HFFc6 (cell line): ENCODE data around the gene FUT7. TPM values are rescaled to one million over a fixed set of nuclear protein-coding genes. Genes with fewer than 3 reads are reported as not detected.

ENCODE experiments used
- DNase-seq: peaks from one replicate; pipeline ENCODE4 v3.0.0-alpha.2; 2018
- H3K27ac Mint-ChIP-seq: 2 replicates; pipeline ENCODE4 v1.8.0; 2020; ENCODE audit warnings: mild to moderate bottlenecking, mixed read lengths
- H3K27me3 Mint-ChIP-seq: 2 replicates; pipeline ENCODE4 v1.8.0; 2021; ENCODE audit warnings: mild to moderate bottlenecking, moderate library complexity, mixed read lengths; ENCODE audit not compliant: insufficient read depth
- H3K36me3 Mint-ChIP-seq: 2 replicates; pipeline ENCODE4 v1.8.0; 2021; ENCODE audit warnings: low read depth, mixed read lengths
- H3K4me1 Mint-ChIP-seq: 2 replicates; pipeline ENCODE4 v1.8.0; 2020; ENCODE audit warnings: low read depth, mixed read lengths
- H3K4me3 Mint-ChIP-seq: 2 replicates; pipeline ENCODE4 v1.8.0; 2020; ENCODE audit warnings: mild to moderate bottlenecking, moderate library complexity, mixed read lengths
- H3K9me3 Mint-ChIP-seq: 2 replicates; pipeline ENCODE4 v1.8.0; 2020; ENCODE audit warnings: mild to moderate bottlenecking, mixed read lengths
- CTCF ChIP-seq: fragments of 200-600 bp; sonication (generic); IDR thresholded peaks from 2 replicates; pipeline ENCODE4 v1.5.0; 2021; ENCODE audit warnings: antibody characterized with exemption, mild to moderate bottlenecking
- total RNA-seq, 6 experiments: library from RNA; stranded (reverse); fragmentation: NEBNext Ultra II Directional; extraction: Animal tissue kit (Norgen Biotek cat#: 25700); gene quantifications; 2 replicates in 1 of 6; 3 replicates in 5 of 6; pipeline ENCODE4 v1.2.3, GENCODE V29; 2021

The FUT7 gene
- total RNA-seq, 6 experiments from 2014 or later, result not detected

- no peak for DNase-seq
- H3K27me3 Mint-ChIP-seq, result peaks cover 4% of the 10 kb centered on the region
- peaks cover 4% of the 10 kb centered on the region; the same call in 1 of the 2 replicates for H3K9me3 Mint-ChIP-seq
- H3K27ac Mint-ChIP-seq, result no peak overlapping the region
- H3K4me3 Mint-ChIP-seq, result no peak overlapping the region
- peaks cover 28% of the 10 kb centered on the region for H3K4me1 Mint-ChIP-seq
- TF ChIP-seq CTCF, result no peak
- H3K36me3 Mint-ChIP-seq, result peaks cover 5% of the 10 kb centered on the region; the same call in 1 of the 2 replicates
Observed at GRCh38 chr9:136995362-136995761, 36.5 kb downstream of the FUT7 start.

GRCh38 chr9:136994888-136995230 is 37.0 kb downstream of the FUT7 start:
- Mint-ChIP-seq H3K27ac (no peak overlapping the region), H3K36me3 (peaks cover 5% of the 10 kb centered on the region; the same call in 1 of the 2 replicates), H3K4me3 (no peak overlapping the region), H3K4me1 (peaks cover 23% of the 10 kb centered on the region), H3K9me3 (peaks cover 4% of the 10 kb centered on the region; the same call in 1 of the 2 replicates), H3K27me3 (peaks cover 8% of the 10 kb centered on the region)
- no peak for DNase-seq
- no peak for TF ChIP-seq CTCF

GRCh38 chr9:136994180-136994887 is 37.6 kb downstream of the FUT7 start:
- Mint-ChIP-seq H3K4me3 (no peak overlapping the region; the same call in 1 of the 2 replicates), H3K27ac (no peak overlapping the region), H3K36me3 (peaks cover 5% of the 10 kb centered on the region; the same call in 1 of the 2 replicates), H3K4me1 (peaks cover 22% of the 10 kb centered on the region), H3K9me3 (peaks cover 4% of the 10 kb centered on the region; the same call in 1 of the 2 replicates), H3K27me3 (peaks cover 8% of the 10 kb centered on the region)
- TF ChIP-seq CTCF, result no peak
- no peak for DNase-seq

GRCh38 chr9:136992819-136993369 is 39.0 kb downstream of the FUT7 start:
- DNase-seq, result no peak
- peaks cover 5% of the 10 kb centered on the region; the same call in 1 of the 2 replicates for H3K36me3 Mint-ChIP-seq
- peak overlapping the region; percentile 57; the same call in 1 of the 2 replicates for H3K27ac Mint-ChIP-seq
- TF ChIP-seq CTCF, result no peak
- peaks cover 15% of the 10 kb centered on the region for H3K4me1 Mint-ChIP-seq
- H3K9me3 Mint-ChIP-seq, result peaks cover 4% of the 10 kb centered on the region; the same call in 1 of the 2 replicates
- H3K27me3 Mint-ChIP-seq, result peaks cover 18% of the 10 kb centered on the region
- peak overlapping the region; percentile 85 for H3K4me3 Mint-ChIP-seq

- Mint-ChIP-seq H3K9me3 (peaks cover 4% of the 10 kb centered on the region; the same call in 1 of the 2 replicates), H3K27me3 (peaks cover 21% of the 10 kb centered on the region), H3K36me3 (peaks cover 5% of the 10 kb centered on the region; the same call in 1 of the 2 replicates), H3K27ac (peak within 1 kb of the TSS; percentile 57), H3K4me1 (peaks cover 9% of the 10 kb centered on the region), H3K4me3 (peak within 1 kb of the TSS; percentile 85)
- no peak for TF ChIP-seq CTCF
- DNase-seq, result peak; percentile 79
Observed at GRCh38 chr9:136991993-136992818, 39.7 kb downstream of the FUT7 start, which contains the start of gene PAXX. Gene PAXX (plus strand): TSS chr9:136992422. CDS start chr9:136992444, 22 bp downstream.
